DMS114 treated with DMSO at 0.1 percent for 48 hours (cell line): ENCODE results near the gene RAD9A.

Source experiments
- DNase-seq: peaks from one replicate; lab custom pipeline; 2025; ENCODE audit not compliant: unreplicated experiment; lab: John Stamatoyannopoulos, UW

RAD9A gene

DNA sequence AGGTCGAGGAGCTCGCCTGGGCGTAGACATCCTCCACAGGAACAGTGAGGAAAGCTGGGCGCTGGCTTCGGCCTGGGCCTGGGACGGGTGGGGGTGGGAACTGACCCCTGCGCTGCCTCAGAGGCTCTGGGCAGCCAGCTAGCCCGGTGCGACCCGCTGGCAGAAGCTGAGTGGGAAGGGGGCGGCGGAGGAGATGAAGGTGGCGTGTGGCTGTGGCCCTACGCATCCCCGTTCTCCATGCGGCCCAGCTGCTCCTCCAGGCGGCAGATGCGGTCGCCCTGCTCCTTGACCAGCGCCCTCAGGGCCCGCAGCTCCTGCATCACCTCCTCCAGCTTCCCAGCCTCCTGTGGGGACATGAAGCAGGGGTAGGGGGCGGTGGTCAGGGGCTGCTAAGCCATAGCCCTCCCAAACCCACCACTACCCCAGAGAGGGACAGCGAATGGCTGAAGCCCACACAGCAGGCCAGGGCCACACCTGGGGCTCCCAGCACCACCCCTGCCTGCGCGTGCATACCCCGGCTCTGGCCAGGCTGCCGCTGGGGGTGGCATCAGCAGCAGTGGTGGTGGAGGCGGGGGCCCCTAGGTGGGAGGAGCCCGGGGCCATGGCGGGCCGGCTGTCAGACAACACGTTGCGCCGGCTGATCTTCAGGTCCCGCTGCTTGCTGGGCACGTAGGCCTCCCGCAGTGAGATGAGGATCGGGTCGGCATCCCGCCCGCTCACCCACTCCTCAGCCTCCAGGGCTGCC, 46.5 kb downstream of the RAD9A start:
- no peak for DNase-seq

DNA sequence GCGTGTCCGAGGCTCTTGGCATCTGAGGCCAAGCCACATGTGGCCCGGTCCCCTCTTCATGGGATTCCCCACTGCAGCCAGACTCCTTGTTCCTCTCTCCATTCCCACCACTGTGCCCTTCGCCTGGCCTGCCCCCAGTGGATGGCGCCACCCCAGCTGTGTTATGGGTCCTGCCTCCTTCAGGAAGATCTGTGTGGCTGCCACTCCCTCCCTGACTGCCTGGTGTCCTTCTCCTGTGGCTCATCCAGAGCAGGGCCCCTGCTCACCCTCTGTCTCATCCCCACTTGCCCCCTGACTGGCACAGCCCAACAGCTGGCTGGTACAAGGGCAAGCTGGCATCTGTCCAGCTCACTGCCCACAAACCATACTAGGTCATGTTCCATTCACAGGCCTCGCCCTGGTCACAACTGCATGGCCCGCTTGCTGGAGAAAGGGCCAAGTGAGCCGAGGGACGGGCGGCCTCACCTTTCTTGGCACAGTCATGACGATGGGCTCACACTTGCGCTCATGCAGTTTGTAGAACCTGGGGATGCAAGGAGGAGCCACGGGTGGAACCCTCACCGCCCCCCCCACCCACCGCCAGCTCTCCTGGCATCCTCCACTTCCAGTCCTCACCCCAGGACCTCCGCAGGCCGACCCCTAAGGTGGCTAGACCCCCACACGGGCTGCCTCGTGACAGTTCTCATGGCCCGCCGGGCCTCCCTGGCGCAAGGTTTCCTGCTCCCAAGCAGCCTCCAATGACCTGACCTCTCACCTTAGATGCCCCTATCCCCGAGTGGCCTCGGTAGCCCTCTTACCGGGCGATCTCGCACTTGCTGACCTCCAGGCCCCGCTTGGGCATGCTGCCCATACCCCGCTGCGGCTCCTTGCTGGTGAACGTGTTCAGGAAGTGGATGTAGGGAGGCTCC, 47.8 kb downstream of the RAD9A start:
- DNase-seq = peak; percentile 46

DNA sequence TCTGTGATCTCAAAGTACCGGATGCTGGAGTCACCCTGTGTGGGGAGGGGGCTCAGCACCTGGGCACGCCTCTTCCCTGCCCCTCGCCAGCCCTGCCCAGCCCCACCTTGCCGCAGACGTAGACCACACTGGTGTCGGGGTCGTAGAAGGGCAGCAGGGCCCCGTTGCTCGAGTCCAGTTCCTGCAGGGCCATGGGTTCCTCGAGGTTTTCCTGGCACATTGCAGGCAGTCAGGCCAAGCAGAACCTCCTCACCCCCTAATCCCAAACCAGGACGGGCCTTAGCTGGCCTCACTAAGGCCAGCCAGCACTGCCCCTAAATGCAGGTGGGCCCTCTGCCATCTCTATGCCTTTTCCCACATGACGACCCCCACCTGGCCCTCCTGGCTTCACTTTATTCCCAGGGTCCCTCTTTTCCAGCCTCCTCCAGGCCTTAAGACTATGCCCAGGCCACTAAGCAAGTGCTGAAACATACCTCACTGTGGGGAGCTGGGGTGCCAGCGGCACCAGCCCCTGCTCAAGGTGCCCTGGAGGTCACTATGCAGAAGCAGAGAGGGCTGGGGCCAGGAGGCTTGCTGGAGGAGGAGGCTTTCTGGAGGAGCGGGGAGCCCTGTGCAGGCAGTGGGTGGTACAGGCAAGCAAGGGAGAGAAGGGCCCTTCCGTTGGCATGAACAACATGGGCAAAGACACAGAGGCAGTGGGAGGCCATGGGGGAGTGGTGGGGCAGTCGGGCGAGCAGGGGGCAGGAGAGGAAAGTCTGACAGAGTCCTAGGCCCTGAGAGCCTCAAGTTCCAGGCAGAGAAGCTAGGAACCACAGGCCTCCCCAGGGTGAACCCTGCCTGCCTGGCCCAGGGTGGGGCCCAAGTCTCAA, 48.7 kb downstream of the RAD9A start:
- no peak for DNase-seq

DNA sequence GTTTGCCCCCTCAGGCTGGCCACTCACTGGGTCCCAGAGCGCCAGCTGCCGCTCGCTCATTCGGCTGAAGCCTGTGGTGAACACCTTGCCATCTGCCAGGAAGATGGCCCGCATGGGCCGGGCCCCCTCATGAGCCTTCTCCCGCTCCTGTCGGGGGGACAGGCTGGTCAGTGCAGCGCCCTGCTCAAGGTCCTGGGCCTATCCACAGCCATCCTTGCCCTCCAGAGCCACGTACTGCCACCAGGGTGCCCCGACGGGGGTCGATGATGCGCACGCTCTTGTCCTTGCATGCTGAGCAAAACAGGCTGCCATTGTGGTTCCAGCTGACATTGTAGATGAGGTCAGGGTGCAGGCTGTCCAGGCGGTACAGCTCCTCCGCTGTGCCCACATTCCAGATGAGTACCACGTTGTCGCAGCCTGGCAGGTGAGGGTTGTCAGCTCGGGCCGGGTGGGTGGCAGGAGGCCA, 49.3 kb downstream of the RAD9A start:
- no peak for DNase-seq

- no peak for DNase-seq
These were observed 50.1 kb downstream of the RAD9A start for GRCh38 chr11:67441731-67442351.

DNA sequence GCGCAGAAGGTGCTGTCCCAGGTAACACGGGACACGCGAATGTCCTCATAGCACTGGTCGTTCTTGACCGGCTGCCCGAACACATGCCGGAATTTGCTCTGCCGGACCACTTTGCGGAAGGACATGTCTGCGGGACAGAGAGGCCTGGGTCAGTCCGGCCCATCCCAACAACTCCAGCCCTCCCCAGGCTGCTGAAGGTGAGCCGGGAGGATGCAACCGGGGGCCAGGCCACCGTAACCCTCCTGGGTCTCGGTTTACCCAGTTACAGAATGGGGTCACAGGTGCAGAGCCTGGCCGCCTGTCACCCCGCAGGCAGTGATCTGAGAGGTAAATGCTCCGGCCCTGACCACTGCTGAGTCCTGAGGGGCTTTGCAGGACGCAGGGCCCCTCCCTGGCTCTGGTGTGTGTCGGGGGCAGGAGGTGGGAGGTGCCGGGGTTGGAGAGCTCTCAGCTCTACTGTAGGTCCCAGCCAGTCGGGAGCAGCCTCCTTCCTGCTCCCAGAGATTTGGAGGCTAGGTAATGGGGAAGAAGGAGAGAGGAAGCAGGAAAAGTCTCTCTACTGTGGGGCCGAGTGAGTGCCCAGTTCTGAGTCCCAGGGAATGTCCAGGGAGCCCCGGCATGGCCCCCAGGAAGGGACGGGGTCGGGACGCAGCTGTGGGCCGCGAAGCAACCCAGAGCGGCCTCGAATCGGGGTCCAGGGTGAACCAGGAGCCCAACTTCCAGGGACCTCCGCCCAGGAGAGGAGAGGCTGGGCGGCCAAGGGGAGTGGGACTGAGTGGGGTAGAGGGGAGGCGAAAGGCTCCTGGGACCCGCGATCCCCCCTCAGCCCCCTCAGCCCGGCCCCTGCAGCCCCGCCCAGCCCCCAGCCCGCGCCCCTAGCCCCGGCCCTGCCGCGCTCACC, 51.0 kb downstream of the RAD9A start:
- no peak for DNase-seq

DNA sequence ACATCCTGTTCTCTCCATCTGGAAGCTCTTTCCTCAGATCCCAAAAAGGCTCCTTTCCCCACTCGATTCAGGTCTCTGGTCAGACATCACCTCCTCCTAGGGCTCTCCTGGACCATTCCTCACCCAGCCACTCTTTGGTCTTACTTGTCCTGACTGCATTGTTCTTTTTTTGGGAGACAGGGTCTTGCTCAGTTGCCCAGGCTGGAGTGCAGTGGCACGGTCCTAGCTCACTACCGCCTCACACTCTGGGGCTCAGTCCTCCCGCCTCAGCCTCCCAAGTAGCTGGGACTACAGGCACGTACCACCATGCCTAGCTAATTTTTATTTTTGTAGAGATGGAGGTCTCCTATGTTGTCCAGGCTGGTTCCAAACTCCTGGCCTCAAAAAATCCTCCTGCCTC, 53.7 kb downstream of the RAD9A start:
- DNase-seq = no peak
